ENCODE results near the gene MRPL21. TPM values are rescaled to one million over a fixed set of nuclear protein-coding genes. Genes with fewer than 3 reads are reported as not detected.

The MRPL21 gene
- total RNA-seq, 1 donor from 2014 or later = 32.9 TPM

DNA sequence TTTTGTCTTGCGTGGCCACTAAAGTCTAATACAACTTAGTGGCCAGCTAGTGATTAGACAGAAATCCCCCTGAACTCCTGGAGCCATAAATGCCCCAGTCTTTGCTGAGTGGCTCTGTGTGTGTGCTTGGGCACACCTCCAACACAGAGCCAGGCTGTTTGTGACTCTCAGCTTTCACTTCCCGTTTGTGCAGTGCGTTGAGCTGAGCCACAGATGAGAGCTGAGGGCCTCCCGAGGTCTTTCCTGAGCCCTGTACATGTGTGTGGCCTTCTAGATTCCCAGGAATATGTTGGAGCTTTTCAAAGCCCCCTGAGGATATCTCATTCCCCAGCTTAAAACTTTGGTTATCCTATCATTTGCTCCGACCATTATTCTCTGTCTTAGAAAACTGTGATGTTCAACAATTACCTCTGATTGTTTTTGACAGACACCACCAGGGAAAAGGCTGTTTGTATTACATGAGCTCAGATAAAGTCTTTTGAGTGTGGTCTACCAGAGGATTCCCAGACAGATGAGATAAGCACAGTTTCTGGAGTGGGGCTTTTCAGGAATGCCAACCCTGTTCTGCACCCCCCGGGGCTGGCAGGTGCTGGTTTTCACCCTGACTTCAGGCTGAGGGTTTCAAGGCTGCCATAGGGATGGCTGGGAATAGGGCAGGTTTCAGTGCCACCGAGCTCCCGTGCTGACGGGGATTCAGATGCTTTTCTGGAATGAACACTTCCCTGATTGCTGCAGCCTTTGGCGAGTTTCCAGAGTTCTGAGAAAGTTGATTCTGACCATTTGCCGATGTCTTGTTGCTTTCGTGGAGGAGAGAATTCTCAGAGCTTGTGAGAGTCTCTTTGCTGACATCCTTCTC, 23.9 kb upstream of the MRPL21 start:
- Histone ChIP-seq H3K9me3 (peaks cover 20% of the 10 kb centered on the region), H3K4me3 (no peak overlapping the region), H3K36me3 (peaks cover 73% of the 10 kb centered on the region), H3K27me3 (ENCODE audit: low read depth) (no peaks in the 10 kb centered on the region), H3K4me1 (peaks cover 18% of the 10 kb centered on the region), H3K27ac (peak overlapping the region; percentile 43)
- no peak for DNase-seq
- TF ChIP-seq CTCF (IDR thresholded peaks at IDR 0.05) = no peak
- intact Hi-C loops (cut with DNase I) = no loop called here
- ATAC-seq = peak; percentile 70 to 76

DNA sequence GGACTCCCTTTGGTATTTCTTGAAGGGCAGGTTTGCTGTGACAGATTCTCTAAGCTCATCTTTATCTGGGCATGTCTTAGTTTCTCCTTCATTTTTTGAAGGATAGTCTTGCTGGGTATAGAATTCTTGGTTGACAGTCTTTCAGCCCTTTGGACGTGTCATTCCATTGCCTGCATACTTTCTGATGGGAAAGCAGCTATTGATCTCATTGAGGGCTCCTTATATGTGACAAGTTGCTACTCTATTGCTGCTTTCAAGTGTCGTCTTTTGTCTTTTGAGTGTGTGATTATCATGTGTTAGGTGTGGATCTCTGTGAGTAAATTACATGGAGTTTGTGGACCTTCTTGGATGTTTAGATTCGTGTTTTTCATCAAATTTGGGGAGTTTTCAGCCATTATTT, 22.0 kb upstream of the MRPL21 start:
- intact Hi-C loops (cut with DNase I) = no loop called here
- H3K4me1 ChIP-seq = peaks cover 18% of the 10 kb centered on the region
- H3K9me3 ChIP-seq = peaks cover 20% of the 10 kb centered on the region
- no peak overlapping the region for H3K27ac ChIP-seq
- H3K36me3 ChIP-seq = peaks cover 82% of the 10 kb centered on the region
- DNase-seq (no peak), ATAC-seq (no peak)
- H3K27me3 ChIP-seq (ENCODE audit: low read depth) = no peaks in the 10 kb centered on the region
- TF ChIP-seq CTCF (IDR thresholded peaks at IDR 0.05) = no peak
- H3K4me3 ChIP-seq = no peak overlapping the region

GRCh38 chr11:68924073-68924925, 20.7 kb upstream of the MRPL21 start:
- H3K27ac ChIP-seq = no peak overlapping the region
- H3K9me3 ChIP-seq = peaks cover 20% of the 10 kb centered on the region
- H3K27me3 ChIP-seq (ENCODE audit: low read depth) = no peaks in the 10 kb centered on the region
- DNase-seq = no peak
- TF ChIP-seq CTCF (IDR thresholded peaks at IDR 0.05) = no peak
- H3K36me3 ChIP-seq = peaks cover 82% of the 10 kb centered on the region
- intact Hi-C loops (cut with DNase I) = no loop called here
- H3K4me1 ChIP-seq = peaks cover 18% of the 10 kb centered on the region
- ATAC-seq = no peak
- no peak overlapping the region for H3K4me3 ChIP-seq

- intact Hi-C loops (cut with DNase I) = no loop called here
- no peak overlapping the region for H3K27ac ChIP-seq
- no peak for ATAC-seq
These were observed 20.0 kb upstream of the MRPL21 start for GRCh38 chr11:68923614-68924013.

More at GRCh38 chr11:68923614-68924013, 20.0 kb upstream of the MRPL21 start:
- Histone ChIP-seq H3K4me1 (peaks cover 17% of the 10 kb centered on the region), H3K4me3 (no peak overlapping the region), H3K36me3 (peaks cover 80% of the 10 kb centered on the region), H3K27me3 (ENCODE audit: low read depth) (no peaks in the 10 kb centered on the region), H3K9me3 (peaks cover 20% of the 10 kb centered on the region)
- no peak for TF ChIP-seq CTCF (IDR thresholded peaks at IDR 0.05)
- no peak for DNase-seq

Measured in lower lobe of right lung (tissue), 2 donors.